A172 (cell line): ENCODE data around the gene GPR162. TPM values are rescaled to one million over a fixed set of nuclear protein-coding genes. Genes with fewer than 3 reads are reported as not detected.
A peak's percentile ranks its signal among the peaks of the same experiment; 100 is the strongest.

Experiments used
- DNase-seq: peaks from one replicate; pipeline ENCODE4 v3.0.0-alpha.2; 2015; ENCODE audit warnings: low spot score
- total RNA-seq: library from RNA; depleted of rRNA; stranded (reverse); fragments of >200 nt; shearing (Covaris generic); gene quantifications from 2 replicates; pipeline ENCODE4 v1.2.3, GENCODE V29; 2014

GPR162 gene
- total RNA-seq, 1 experiment from 2014 or later, result 5.3 TPM

DNA sequence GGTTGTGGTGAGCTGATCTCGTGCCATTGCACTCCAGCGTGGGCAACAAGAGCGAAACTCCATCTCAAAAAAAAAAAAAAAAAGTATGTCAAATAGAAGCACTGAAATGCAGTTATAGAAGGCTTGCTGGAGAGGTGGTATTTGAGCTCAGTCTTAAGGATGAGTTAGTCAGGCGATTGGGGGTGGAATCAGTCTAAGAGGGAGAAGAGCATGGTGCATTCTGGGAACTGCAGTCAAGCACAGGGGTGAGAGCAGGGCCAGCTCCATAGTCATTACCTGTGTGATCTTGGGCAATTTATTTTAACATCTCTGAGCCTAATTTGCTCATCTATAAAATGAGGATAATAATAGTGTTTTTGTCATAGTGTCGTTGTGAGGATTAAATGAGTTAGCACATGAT lies 13.3 kb downstream of the GPR162 start:
- no peak for DNase-seq

DNA sequence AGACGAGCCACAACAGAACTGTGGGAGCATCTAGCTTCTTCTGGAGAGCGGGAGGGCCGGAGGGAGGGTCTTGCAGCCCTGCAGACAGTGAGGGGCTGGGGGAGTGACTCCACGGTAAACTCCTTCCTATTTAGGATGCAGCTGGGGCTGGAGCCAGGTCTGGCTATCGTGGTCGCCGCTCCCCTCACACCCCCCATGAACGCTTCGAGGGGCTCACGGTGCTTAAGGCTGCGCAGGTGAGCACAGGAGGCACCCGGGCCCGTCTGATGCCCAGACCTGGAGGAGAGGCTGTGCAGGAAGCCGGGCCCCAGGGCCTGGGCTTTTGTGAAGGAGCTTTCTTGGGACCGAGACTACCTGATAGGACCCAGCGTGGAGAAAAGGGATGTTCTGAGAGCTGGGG lies 15.2 kb downstream of the GPR162 start:
- DNase-seq, result no peak

DNA sequence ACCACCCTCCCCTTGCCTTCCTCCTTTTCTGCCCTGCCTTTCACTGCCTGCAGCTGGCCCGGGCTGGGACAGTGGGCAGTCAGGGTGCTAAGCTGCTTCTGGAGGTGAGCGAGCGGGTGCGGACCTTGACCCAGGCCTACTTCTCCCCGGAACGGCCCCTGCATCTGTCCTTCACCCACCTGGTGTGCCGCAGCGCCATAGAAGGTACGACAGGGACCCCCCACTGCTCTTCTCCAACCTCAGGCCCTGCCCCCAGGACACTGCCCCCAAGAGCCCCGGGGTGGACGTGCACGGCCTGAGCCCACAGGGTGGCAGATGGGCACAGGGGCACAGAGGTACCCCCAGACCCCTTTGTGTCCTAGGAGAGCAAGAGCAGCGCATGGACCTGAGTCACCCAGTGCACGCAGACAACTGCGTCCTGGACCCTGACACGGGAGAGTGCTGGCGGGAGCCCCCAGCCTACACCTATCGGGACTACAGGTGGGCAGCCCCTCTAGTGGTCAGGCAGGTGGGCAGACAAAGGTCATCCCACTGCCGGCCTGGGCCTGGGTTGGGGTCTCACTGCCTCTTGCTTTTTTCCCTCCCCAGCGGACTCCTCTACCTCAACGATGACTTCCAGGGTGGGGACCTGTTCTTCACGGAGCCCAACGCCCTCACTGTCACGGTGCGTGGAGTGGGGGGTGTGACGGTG lies 15.9 kb downstream of the GPR162 start:
- DNase-seq, result no peak

DNA sequence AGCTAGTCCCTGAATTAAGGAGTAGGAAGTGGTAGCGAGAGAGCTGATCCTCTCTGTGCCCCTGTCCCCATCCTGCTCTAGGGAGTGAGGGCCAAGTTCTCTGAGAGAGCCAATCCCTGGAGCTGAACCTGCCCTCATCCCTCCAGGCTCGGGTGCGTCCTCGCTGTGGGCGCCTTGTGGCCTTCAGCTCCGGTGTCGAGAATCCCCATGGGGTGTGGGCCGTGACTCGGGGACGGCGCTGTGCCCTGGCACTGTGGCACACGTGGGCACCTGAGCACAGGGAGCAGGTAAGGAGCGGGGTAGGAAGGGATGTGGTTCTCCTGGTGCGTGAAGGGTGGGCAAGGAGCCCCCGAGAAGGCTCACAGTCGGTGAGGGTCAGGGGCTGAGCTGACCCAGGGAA lies 17.2 kb downstream of the GPR162 start:
- no peak for DNase-seq

DNA sequence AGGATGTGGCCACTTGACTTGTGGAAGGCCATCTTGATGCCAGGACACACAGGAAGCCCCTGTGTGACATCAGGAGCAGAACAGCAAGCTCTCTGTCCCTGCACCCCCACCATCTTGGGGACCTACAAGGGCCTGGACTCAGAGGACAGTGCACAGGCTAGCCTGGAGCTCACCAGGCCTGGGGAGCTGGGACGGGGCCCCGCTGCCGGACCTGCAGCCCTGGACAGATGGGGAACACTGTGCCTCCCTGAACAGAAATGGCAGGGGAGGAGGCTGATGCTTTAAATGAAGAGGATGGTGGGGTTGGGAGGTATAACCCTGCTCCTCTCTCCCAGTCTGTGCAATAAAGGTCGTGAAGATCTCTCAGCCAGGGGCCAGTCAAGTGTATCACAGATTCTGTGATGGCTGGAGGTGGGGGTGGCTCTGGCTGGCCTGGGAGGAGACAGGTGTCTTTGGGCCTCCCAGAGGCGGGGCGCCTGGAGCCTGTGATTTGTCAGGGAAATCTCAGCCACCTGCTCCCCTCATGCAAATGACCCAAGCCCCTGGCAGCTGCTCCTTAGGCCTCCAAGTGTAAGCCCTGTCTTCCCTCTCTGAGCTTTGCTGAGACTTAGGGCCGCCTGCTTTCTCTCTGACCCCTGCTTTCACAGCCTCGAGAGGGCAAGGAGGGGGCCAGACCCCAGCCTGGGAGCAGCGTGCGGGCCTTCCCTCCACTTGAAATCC lies 18.0 kb downstream of the GPR162 start:
- no peak for DNase-seq

DNA sequence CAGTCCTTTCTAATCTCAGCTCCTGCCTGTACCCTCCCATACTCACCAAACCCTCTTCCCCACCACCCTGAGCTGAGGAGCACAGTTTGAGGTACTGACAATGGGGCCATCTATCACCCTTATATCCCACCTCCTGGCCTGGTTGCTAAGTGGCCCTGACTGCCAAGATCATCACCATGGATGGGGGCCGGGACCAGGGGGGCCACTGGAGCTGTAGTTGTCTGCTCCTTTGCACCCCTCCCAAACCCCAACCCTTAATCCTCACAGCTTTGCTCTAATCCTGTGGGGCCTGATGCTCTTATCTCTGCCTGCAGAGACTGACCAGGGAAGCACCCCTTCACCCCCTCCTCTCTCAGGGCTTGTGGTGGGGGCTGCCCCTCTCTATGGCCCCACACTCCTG lies 18.7 kb downstream of the GPR162 start:
- no peak for DNase-seq

DNA sequence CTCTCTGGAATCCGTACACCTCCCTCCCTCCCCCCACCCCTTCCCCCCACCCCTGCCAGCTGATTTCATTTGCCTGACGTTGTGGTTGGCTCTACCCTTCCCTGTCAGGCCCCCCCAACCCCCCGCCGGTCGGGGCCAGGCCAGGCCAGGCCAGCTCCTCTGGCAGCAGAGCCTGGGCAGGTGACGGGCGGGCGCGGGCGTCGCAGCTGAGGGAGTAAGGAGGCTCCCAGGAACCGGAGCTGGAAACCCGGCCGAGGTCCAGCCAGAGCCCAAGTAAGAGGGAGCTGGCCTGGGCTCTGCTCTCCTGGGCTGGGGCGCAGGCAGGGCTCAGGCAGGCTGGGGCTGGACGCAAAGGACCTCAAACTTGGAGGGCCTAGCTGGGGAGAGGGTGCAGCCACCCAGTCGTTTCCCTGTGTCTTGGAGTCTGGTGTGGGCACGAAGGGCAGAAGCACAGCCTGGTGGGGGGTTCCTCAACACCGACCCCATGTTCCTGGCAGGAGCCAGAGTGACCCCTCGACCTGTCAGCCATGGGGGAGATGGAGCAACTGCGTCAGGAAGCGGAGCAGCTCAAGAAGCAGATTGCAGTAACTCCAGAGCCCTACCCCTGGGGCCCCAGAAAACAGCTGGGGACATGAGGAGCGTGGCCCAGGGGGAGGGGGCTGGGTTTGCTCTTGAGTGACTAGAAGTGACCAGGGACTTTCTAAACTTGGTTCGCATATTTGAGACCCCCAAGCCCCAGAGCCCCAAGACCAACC lies 19.3 kb downstream of the GPR162 start, which contains the start of gene GNB3:
Gene GNB3, plus strand, starts transcription at position 165 of the 755 bp plus-strand sequence. Its CDS starts 363 bp downstream, at position 528.
- DNase-seq, result no peak

DNA sequence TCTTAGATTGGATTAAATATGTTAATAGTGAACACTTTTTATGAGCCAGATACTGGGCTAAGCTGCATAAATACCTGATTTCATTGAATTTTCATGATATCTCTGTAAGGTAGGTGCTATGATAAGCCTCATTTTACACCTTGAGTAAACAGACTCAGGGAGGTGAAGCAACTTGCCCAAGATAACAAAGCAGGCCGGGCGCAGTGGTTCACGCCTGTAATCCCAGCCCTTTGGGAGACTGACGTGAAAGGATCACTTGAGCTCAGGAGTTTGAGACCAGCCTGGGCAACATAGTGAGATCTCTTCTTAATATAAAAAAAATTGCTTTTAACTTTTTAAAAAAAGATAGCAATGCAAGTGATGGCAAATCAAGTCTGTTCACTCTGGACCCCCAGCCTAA lies 20.5 kb downstream of the GPR162 start:
- DNase-seq, result no peak

DNA sequence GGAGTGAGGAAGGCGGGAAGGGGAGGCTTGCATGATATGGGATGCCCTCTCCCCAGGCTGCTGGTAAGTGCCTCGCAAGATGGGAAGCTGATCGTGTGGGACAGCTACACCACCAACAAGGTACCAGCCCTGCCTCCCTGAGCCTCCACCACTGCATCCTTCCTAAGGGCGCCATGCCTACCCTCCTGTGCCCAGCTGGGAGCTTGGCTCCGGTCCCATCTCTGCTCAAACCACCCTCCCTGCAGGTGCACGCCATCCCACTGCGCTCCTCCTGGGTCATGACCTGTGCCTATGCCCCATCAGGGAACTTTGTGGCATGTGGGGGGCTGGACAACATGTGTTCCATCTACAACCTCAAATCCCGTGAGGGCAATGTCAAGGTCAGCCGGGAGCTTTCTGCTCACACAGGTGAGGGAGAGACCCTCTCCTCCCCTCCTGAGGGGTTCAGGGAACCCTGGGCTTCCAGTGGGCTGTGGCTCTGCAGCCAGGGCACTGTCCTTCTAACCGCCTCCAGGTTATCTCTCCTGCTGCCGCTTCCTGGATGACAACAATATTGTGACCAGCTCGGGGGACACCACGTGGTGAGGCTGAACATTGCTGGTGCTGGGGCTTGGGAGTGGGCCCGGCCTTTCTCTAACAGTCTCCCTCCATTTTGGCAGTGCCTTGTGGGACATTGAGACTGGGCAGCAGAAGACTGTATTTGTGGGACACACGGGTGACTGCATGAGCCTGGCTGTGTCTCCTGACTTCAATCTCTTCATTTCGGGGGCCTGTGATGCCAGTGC lies 21.7 kb downstream of the GPR162 start:
- DNase-seq, result no peak

DNA sequence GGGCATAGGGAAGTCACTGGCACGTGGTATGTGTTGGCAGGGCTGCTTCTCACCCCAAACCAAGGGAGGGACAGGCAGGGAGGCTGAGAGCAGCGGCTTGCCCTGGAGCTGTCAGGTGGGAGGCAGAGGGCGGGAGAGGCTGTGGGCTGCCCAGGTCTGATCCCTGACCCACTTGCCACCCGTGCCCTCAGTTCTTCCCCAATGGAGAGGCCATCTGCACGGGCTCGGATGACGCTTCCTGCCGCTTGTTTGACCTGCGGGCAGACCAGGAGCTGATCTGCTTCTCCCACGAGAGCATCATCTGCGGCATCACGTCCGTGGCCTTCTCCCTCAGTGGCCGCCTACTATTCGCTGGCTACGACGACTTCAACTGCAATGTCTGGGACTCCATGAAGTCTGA lies 23.8 kb downstream of the GPR162 start:
- DNase-seq, result no peak

DNA sequence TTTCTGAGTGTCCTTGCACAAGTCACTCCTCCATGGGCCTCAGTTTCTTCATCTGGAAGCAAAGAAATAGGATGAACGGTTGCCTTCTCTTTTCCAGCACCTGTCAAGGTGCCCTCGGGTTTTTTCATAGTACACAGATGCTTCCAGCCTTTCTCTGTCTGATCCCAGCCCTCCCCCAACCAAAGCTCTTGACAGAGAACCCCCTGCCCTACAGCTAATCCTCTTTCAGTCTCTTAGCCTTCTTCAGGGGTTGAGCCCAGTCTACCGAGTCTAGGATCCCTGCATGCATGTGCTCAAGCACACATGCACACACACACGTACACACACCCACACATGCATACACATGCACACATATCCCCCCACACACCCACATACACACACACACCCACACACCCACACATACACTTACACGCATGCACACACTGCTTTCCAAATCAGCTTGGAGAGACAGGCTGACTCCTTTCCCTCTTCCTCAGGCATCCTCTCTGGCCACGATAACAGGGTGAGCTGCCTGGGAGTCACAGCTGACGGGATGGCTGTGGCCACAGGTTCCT lies 24.8 kb downstream of the GPR162 start:
- no peak for DNase-seq

DNA sequence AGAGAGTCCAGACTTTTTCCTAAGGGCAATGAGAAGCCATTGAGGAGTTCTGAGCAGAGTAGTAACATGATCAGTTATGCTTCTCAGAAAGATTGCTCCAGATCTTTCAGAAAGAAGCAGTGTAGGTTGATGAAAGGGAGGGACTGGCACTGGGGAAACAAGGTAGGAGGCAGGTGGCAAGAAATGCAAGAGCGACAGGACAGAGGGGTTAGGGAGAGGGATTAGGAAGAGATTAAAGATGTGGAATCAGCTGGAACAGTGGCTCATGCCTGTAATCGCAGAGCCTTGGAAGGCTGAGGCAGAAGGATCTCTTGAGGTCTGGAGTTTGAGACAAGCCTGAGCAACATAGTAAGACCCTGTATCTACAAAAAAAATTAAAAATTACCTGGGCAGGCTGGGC lies 26.1 kb downstream of the GPR162 start:
- no peak for DNase-seq

DNA sequence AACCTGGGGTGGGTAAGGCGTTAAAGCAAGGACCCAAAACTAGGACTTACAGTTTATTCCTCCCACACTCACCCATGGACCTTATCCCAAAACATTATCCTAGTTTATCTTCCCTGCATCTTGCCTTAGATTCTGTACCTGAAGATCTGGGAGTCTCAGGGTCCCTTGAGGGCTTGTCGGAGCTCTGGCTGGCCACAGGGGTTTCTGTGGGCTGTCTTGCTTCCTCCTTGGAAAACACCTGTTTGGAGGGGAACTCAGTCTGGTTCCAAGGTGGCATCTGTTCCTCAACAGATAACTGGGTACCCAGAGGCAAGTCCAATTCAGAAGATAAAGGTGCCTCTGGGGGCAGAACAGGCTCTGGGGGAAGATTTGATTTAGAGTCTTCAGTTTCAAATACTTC lies 27.8 kb downstream of the GPR162 start:
- DNase-seq, result no peak

DNA sequence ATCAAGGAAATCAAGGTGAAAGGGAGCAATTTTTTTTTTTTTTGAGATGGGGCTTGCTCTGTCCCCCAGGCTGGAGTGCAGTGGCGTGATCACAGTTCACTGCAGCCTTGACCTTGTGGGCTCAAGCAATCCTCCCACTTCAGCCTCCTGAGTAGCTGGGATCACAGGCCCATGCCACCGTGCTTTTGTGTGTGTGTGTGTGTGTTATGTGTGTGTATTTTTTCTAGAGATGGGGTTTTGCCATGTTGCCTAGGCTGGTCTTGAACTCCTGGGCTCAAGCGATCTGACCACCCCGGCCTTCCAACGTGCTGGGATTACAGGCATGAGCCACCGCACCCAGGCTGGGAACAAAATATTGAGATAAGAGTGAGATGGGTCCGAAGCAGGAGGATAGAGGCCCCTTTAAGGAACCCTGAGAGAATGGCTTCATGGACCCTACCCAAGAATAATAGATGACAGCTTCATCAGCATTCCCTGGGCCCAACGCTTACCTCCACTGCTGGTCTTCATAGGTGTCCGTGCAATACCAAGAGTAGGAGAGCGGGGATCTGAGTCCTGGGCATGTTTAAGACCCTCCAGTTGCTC lies 28.4 kb downstream of the GPR162 start:
- no peak for DNase-seq

DNA sequence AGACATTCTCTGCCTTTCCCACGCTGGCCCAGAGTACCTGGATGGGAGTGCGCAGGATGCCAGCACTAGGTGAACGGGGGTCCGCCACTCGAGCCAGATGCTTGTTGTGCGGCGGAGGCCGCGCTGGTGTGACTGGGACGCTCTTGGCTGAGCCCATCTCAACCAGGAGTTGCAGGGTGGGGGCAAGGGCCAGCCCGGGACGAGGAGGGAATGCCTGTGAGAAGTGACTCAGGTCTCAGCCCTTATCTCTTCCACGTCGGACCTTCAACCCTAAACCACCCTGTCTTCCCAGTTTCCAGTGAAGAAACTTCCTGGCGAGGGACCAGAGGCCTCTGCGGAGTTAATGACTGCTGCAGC lies 29.2 kb downstream of the GPR162 start:
- no peak for DNase-seq

DNA sequence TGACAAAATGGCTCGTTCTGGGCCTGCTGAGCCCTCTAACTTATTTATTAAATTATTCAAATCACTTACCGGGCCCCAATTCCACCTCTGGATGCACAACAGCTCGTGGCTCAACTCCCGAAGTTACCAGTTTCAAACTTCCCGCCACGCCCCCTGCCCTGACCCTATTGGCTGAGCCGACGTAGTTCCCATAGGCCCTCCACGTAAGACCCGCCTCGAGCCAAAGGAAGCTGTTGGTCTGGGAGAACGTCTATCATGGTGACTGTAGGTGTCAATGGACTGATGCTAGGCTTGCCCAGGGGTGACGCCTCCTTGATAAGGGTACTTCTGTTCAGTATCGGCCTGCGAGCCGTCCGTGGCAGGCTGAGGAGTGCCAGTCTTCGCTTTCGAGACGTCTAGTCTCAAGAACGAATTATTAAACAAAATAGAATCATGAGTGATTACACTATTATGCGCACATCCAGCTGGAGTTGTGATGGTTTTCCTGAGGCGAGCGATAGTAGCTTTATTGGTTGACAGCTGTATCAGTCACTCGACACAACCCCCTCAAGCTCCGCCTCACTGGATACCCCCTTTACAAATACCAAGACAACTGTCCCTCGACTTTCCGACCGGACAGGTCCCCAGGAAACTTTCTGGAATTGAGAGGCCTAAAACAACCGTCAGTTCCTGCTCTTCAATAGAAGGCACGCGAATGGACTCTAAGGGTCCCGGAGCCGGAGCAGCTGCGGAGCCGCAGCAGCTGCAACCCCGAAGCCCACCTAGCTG lies 29.7 kb downstream of the GPR162 start, which contains the start of gene CDCA3:
Gene CDCA3, minus strand, starts transcription at position 134 of the 768 bp plus-strand sequence. CDS start 334 bp downstream, outside the sequence.
- DNase-seq, result peak; percentile 94

DNA sequence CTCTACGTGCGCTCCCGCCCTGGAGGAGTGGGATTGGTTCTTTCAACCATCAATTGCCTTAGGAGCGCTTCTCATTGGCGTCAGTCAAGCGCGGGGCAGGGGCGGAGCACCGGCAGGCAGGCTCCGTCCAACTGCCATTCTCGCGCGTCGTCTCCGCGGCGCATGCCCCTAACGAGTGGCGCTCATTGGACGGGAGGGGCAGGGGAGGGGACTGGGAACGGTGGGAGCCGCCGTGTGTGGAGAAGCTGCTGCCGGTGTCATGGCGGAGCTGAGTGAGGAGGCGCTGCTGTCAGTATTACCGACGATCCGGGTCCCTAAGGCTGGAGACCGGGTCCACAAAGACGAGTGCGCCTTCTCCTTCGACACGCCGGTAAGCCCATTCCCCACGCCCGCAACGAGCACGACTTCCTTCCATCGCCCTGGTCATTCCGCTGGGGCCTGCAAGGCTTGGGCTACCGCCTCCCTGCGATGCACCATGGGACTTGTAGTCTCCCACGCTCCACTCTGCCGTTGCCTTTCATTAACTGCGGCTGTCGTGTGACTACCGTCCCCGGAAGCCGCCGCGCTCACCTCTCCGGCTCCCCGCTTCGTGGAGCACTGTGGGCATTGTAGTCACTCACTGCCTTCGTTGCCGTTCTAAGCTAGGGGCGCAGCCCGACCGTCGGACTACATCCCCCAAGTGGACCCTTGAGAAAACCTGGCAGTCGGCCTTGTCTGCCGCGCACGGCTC lies 30.5 kb downstream of the GPR162 start, which contains the start of gene USP5:
Gene USP5, plus strand, starts transcription at position 230 of the 730 bp plus-strand sequence. Its CDS starts 30 bp downstream, at position 260.
- DNase-seq, result peak; percentile 96

DNA sequence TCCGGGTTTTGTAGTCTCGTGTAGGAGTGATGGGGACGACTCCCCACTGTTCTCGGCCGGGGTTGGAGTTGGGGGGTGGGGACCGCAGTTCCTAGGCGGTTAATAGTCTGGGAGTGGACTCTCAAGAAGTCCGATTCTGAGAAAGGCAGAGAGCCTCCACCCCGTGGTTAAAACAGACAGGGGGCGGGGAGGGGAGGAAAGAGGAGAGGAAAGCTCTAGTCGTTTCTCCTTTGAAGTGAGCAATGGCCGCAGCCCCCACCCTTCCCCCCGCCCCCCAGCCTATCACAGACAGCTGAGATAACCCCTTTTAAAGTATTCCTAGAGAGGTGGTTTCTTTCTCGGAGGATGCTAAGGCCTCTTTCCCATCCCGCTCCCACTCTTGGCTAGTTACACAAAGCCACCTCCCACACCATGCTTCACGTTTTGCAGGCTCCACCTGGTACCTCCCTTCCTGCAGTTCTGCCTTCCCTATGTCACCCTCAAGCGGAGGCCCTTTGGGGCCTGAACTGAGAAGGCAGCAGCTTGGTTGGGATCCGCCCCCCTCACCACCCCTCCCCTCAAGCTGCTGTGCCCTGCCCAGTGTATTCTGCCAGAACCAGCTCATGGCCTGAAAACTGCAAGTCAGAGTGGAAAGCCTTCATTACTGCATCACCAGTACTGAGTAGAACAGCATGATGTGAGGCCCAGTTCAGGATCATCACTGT lies 31.2 kb downstream of the GPR162 start:
- peak; percentile 62 for DNase-seq

DNA sequence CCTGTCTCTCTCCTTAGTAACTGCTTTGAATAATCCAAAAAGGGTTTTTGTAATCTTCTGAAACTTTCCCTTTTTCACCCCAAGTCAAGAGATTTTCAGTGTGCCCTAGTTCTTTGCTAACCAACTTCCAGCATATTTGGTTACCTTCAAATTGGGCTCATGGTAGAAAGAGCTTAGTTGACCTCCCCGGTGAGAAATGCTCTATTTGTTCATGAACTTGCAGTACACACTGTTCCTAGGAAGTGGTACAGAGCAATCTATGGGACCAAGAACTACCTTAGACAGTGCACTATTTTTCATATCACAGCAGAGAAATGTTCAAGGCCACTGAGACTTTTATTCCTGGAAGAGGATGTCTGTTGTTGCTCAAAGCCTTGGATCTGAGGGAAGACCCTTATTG lies 32.0 kb downstream of the GPR162 start:
- DNase-seq, result no peak
